Activated T-cell treated with anti-CD3 and anti-CD28 coated beads for 24 hours (primary cell): ENCODE results near the gene SMPD2.
"Not testable (repeated sequence)": the region's sequence is repeated elsewhere in the genome, so short reads cannot be mapped to it uniquely, and the experiment has no call there.

Source experiments
- DNase-seq: peaks from one replicate; pipeline ENCODE4 v3.0.0-alpha.2; 2020; ENCODE audit warnings: low read depth

The SMPD2 gene

DNA sequence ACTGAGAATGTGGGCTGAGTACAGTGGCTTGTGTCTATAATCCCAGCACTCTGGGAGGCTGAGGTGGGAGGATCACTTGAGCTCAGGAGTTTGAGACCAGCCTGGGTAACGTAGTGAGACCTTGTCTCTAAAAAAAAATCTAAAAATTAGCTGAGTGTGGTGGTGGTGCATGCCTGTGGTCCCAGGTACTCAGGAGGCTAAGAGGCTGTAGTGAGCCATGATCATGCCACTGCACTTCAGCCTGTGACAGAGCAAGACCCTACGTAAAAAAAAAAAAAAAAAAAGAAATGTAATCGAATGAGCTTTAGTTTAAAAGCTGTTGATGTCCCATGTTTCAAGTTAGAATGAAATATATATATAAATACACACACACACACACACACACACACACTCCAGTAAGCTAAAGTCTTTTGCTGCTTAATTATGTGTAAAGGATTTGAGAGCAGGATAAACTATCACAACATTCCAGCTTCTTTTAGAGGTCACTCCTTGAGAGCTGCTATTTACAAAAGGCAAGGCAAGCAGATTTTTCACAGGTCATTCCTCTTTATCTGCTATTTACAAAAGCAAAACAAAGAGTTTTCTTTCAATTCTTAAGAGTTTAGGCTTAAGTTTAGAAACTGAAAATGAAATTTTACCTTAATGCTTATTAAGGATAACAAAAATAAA is 19.8 kb downstream of the SMPD2 start:
- DNase-seq = no peak

DNA sequence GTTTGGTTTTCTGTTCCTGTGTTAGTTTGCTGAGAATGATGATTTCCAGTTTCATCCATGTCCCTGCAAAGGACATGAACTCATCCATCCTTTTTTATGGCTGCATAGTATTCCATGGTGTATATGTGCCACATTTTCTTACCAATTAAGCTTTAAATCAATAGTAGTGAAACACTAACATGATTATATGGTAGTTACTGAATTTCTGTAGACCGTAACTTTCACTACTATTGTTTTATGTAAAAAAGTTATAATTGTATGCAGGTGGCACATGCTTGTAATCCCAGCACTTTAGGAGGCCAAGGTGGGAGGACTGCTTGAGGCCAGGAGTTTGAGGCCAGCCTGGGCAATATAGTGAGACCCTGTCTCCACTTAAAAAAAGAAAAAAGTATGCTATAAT is 20.7 kb downstream of the SMPD2 start:
- DNase-seq = not testable (repeated sequence)

DNA sequence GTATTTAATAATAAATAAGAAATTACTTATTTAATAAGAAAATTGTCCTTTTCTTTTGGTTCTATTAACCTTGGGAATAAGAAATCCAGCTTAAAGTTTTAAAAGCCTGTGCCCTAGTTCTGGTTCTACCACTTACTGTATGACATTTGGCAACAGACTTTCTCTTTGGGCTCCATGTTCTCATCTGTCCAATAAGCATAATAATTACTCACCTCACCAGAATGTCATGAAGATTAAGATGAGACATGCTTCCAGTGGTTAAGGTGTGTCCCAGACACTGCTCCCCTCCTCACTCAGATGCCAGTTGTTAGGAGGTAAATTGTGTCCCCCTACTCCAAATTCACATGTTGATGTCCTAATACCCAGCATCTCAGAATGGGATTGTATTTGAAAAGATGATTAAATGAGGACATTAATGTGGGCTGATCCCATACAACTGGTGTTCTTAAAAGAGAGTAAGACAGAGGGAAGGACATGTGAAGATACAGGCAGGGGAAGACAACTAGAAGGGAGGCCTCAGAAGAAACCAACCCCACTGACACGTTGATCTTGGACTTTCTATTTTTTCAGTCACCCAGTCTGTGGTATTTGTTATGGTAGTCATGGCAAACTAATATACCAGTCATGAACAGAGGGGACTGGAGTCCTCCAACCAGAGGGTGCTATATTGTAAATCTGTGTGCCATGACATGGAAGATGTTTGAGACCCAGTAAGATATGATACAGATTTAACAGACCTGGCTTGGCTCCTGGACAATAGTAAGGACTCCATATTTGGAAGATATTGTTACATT is 21.4 kb downstream of the SMPD2 start:
- DNase-seq = no peak

DNA sequence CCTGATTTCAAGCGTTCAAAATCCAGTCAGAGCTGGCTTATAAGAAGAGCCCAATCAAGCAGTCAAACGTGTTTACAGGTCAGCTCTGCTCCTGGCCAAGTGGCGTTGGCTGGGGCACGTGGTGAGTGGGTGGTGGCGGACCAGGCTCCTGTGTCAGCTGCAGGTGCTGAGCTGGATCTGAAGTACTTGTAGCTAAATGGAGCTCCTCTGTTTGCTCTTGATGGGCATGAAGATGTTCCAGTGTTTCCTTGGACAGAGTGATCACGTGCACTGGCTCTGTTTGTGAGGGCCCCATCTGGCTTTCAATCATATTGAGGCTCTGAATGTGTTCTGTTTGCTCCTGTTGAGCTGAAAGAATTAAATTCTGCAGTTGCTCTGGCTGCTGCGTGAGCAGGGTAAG is 25.2 kb downstream of the SMPD2 start:
- no peak for DNase-seq

DNA sequence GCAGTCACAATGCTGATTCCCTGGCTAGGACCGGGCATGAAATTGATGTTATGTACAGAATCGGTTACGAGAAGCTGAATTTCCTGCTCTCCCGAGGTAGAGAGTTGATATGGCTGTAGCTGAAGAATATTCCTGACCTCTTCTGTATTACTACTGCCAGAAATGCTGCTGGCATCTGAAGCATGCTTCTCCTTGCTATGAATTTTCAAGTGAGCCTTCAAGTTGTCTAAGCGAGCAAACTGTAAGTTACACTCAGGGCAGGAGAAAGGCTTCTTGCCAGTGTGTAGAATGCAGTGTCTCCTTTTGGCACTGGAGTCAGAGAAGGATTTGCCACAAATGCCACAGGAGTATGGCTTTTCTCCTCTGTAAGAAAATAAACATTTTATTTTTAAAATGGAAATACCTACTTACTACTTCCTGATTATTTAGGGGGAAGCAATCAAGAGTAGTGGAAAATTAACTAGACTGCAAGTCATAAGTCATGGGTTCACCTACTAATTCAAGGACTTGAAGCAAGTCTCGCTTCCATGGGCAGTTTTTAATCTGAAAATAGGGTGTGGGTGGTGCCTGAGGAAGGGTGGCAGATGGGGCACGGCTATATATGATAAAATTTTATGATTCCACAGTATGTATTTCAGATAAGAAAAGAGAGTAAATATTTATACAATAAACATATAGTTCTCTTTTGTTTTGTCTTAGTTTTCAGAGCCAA is 25.8 kb downstream of the SMPD2 start:
- no peak for DNase-seq

DNA sequence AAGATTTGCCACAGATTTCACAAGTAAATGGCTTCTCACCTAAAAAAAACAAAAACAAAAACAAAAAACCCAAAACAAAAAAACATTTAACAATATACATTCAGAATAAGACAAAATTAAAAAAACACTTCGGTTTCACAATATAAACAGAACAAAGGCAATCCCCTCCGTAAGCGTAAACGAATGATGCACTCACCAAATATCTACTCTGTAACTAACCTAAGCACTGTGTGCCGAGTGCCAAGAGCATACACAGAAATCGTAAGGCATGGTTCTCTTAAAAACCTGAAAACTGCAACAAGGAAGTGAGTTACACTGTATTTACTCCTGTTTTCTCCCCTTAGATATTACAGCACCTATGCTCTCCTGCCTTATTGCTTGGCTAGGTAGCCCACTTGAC is 27.2 kb downstream of the SMPD2 start:
- DNase-seq = no peak

DNA sequence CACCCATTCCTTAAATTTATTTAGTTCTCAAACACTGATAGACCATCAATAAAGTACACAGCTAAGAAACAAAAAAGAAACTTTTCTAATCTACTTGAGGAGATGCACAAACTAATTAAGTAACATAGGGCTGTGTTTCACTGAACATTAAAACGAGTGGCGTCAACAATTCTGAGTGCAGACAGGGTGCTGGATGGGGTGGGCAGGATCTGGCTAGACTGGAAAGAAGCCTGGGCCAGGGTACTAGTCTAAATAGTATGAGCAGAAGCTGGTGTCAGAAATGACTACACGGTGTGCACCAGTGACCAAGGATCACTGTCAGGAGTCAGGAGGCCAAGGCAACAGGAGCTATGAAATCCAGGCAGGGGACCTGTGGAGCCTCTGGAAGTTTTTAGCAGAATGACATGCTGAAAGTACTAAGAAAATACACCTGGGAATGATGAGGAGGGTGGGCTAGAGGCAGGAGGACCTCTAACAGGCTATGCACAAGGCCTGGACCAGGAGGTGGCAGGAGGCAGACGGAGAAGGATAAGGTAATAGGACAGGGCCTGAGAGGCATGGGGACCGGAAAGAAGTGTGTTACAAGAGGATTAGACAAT is 29.2 kb downstream of the SMPD2 start:
- no peak for DNase-seq

DNA sequence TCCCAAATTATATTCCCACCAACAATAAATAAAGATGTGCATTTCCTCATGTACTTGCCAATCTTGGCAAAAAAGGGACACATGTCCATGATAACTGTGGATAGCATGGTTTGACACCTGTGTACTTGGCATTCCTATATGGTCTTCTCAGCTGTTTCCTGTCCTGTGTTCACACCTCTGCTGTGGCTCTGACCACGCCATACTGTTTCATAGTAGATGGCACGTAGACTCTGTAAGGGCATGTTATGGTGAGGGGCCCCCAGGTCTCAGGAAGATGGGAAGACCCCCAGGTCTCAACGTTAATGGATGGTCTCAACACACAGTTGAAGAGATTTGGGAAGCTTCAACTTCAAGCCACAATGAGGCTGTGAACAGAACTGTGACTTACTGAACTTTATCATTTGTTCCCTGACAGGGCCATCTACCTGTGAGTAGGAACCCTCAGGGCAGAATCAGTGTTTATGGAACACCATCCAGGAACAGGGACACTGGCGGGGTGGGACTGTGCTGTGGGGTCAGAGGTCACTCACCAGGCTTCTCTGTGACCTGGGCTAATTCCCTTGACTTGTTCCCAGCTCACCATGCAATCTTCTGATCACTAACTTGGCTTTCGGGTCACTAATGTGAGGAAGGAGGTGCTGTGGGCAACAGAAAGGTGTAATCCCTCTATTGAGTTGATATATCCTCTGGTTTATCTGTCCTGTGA is 30.7 kb downstream of the SMPD2 start:
- no peak for DNase-seq

DNA sequence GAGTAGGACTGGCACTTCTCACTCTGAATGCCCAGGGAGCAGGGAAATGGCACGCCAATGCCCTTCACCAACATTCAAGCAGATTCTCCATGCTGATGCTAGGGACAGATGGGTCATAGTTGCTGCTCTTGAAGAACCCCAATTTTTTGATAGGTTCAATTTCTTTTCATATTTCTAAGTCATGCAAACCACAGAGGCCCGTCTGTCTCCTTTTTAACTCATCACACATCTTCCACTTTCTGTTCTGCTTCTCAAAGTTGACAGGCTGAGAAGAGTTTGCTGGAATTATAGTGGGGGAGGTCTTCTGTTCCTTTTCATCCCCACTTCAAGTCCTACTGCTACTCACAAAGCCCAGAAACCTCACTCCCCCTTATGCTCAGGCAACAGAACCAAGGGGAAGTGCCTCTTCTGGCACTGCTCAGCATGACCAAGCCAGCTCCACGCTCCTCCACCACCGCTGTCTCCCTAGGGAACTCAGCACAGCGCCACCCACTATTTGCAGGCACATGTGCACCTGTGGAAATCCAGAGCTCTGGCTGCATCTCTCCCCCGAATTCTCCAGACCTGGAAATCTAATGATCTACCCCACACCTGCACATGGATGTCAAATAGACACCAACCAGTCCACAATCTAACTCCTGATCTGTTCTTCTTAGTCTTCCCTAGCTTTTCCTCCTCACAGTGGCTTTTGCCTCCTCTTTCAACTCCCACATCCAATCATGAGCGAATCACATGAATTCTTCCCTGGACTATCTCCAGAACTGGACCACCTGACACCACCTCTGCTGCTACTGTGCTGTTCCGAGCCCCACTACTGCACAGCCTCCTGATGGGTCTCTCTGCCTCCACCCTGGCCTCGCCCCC is 31.8 kb downstream of the SMPD2 start:
- no peak for DNase-seq

DNA sequence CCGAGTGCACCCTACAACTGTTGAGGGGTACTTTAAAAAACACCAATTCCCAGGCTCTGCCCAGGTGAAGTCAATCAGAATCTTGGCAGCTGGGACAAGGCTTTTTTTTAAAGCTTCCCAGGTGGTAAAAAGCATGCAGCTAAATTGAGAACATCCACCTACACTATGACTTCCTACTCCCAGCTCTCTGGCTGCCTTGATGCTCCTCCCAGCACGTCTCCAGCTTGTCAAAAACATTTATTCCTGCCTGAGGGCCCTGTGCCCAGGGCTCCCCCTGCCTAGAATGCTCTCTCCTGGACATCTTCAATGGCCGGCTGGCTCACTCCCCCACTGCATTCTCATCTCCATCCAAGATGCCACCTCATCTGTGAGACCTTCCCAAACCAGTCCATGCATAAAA is 32.6 kb downstream of the SMPD2 start:
- no peak for DNase-seq

DNA sequence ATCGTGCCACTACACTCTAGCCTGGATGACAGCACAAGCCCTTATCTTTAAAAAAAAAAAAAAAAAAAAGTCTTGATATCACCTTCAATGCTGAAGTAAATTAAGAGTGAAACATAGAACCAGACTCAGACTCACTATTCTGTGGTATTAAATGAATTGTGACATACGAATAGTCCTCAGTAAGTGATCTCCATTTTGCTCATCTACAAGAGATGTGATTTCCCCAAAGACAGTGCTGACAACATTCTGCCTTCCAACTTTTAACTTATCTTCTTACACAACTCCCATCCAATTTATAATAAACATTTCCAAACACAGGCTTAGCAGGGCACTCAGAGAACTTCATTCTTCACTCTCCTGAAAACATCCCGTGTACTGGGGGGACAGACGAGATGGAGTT is 34.5 kb downstream of the SMPD2 start:
- DNase-seq = no peak

DNA sequence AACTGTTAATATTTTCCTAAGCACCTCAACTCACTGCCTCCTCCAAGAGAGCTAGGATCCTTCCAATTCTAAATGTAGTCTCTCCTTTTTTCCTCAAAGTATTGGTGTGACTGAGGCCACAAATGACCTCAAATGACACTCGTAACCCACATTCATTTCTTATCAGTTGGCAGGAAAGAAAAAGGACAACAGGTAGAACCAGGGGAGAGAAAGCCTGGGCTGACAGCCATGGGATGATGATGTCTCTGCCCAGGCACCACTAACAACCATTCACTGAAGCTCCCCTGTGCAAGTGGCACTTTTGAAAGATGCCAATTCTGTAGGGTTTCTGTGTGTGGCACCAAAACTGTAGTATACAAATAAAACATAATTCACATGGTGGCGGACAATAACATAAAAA is 35.1 kb downstream of the SMPD2 start:
- no peak for DNase-seq

DNA sequence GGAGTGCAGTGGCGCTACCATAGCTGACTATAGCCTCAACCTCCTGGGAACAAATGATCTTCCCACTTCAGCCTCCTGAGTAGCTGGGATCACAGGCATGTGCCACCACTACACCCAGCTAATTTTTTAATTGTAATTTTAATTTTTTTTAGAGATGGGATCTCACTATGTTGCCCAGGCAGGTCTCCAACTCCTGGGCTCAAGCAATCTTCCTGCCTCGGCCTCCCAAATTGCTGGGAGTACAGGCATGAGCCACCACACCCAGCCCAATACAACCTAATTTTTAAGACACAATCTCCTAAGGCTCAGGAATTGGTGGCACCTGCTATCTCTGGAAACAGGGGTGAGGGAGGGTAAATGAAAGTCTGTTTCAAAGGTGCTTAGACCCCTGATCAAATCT is 36.7 kb downstream of the SMPD2 start:
- DNase-seq = no peak

DNA sequence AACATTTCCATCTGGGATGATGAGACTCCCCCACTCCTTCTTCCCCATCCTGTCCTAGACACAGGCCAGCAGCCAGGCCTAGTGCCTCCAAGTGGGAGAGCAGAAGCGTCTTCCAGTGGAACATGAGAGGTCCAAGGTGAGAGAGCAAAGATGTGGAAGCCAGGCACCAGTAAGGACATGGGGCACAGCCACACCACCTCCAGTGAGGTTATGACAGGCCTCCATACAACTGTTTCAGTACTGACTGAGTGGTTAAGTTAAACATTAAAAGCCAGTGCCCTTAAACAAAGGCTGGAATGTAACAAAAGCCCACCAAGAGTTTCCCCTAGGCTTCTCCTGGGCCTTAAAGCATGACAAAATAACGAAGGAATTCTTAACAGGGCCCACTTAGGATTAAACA is 37.2 kb downstream of the SMPD2 start:
- no peak for DNase-seq

DNA sequence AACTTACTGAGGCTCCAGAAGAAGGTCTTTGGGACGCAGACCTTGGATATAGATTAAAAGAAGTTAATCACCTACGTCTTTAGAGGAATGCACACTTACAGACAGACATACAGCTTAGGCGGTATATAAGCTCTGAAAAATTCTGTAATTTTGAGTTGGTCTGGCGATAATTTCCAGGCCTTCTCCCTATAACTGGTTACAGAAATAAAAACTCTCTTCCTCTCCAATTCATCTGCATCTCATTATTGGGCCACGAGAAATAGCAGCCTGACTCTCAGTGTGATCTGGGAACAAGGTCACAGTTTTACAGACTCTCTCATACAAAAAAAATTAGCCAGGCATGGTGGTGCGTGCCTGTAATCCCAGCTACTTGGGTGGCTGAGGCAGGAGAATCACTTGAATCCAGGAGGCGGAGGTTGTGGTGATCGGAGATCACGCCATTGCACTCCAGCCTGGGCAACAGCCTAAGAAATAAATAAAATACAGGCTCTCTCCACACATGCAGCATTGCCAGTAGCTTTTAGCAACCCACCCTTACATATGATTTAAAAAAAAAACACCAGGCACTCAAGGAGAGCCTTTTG is 37.8 kb downstream of the SMPD2 start:
- DNase-seq = no peak

DNA sequence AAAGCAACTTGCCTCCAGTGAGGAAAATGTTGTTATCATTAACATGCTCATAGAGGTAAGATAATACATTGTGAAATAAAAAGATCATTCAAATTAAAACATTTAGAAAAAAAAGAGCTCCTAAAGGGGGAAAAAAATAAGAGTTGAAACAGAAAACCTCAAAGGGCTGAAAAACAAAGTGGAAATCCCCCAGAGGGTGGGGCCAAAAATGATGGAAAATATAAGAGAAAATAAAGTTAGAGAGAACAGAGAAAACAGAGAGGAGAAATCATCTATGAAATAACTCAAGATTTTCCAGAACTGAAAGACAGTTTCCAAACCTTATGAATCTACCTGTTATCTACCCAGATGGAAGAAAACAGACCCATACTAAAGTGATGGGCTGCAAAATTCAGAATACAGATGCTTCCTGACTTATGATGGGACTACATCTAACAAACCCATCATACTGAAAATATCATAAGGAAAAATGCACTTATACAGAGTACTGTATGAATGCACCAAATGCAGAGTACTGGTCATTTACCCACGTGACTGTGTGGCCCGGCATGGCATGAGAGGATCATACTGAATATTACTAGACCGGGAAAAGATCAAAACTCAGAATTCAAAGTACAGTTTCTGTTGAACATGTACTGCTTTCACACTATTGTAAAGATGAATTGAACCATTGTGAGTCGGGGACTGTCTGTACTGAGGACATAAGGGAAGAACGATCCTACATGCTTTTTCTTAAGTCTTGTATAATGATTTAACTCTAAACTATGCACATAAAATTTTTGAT is 38.5 kb downstream of the SMPD2 start:
- DNase-seq = no peak

DNA sequence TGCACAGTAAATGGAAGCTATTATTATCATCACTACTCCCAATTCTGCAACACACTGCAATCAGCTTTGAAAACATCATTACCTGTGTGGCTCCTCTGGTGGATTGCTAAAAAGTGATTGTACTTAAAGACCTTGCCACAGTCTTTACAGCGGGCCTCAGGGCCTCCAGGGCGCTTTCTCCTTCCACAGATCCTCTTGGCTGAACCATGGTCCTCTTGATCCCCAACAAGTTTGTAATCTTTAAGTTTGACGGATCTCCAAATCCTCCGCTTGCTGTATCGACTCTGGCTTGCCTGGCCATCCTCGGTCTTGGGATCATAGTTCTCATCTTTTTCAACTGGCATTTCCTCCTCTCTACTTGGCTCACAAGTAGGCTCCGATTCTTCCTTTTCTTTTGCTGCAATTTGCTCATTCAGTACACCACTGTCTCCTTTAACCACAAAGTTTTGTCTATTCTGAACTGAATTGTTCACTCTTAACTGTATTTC is 40.5 kb downstream of the SMPD2 start:
- DNase-seq = no peak

DNA sequence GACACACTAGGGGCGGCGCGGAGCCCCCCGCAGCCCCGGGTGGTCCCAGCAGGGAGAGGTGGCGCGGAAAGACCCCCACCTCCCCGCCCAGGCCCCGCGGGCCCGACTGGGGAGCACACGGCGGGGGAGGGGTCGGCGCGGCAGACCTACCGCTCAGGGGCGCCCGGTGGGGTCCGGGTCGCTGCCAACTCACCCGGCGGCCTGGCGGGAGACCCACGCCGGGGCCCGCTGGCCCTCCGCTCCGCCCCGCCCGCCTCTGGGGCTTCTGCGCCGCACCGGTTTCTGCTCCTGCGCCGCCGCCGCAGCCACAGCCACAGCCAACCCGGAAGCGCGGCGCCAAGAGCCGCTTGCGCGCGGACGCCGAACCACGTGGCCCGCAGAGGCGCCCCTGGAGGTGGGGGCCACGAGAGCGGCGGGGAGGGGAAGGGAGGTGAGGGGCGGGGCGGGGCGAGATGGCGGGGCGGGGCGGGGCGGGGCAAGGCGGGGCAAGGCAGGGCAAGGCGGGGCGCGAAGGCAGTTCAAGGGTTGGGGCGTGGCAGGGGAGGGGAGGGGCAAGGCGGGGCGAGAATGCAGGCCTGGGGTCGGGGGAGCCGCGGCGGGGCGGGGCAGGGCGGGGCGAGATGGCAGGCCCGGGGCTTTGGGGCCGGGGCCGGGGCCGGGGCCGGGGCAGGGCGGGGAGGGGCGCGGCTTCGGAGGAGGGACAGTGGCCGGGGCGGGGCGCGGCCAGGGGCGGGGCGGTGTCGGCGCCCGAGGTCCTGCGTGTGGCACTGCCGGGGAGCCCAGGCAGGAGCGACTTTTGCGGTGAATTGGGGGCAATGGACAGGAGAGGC is 42.6 kb downstream of the SMPD2 start, which contains the start of gene ZBTB24:
Gene ZBTB24, minus strand, starts transcription at position 315 of the 830 bp plus-strand sequence. CDS start 1,193 bp downstream, outside the sequence.
- DNase-seq = peak; percentile 82

DNA sequence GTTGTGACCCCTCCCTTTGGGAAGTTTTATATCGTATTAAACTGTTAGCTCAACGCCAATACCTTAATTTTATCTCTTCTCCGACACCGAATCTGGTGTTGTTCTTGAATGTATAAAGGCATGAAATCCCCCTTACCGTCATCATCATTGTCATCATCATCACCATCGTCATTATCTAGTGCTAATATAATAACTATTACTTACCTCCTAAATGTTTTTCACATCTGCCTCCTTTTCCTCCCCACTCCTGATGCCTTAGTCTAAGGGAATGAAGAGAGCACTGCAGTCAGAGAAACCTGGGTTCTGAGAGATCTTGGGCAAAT is 43.2 kb downstream of the SMPD2 start:
- no peak for DNase-seq
